ENCODE data around the gene PIP4K2A. TPM values are rescaled to one million over a fixed set of nuclear protein-coding genes. Genes with fewer than 3 reads are reported as not detected.

PIP4K2A gene
- total and polyA plus RNA-seq, 2 experiments from 2014 or later = 39.9 to 40.1 TPM

- H3K4me1 Mint-ChIP-seq = no peaks in the 10 kb centered on the region
- DNase-seq (ENCODE audit: low spot score) (no peak), ATAC-seq (no peak)
- no peaks in the 10 kb centered on the region for H3F3A ChIP-seq (replicated peaks; ENCODE audit: low read depth)
- no peaks in the 10 kb centered on the region for H3K27me3 ChIP-seq (ENCODE audit: insufficient read depth)
- H3K79me2 ChIP-seq (replicated peaks; ENCODE audit: insufficient read depth) = no peaks in the 10 kb centered on the region
- no peak overlapping the region for H2AFZ ChIP-seq
- no peak overlapping the region for H3K27ac ChIP-seq (ENCODE audit: low read depth)
- peaks cover 6% of the 10 kb centered on the region for H3K27me3 Mint-ChIP-seq (ENCODE audit: insufficient read depth, low read depth, poor library complexity)
- TF ChIP-seq CTCF (conservative IDR thresholded peaks at IDR 0.05; ENCODE audit: low read depth in 2 of 2) = no peak
- no peak for TF ChIP-seq NANOG (IDR thresholded peaks at IDR 0.05; ENCODE audit: borderline replicate concordance)
- TF ChIP-seq STAT1 (IDR thresholded peaks at IDR 0.05; ENCODE audit: unreplicated experiment) = no peak
- no peak for TF ChIP-seq REST (IDR thresholded peaks at IDR 0.05; ENCODE audit: unreplicated experiment)
- no peak for TF ChIP-seq EZH2 (IDR thresholded peaks at IDR 0.05; ENCODE audit: low read depth, unreplicated experiment)
- TF ChIP-seq JUNB (IDR thresholded peaks at IDR 0.05; ENCODE audit: unreplicated experiment) = no peak
- no peak for TF ChIP-seq ZNF114 (CRISPR knock-in tag; IDR thresholded peaks at IDR 0.05)
- TF ChIP-seq EZH2phosphoT487 (IDR thresholded peaks at IDR 0.05; ENCODE audit: unreplicated experiment) = no peak
- no peak for TF ChIP-seq POLR2AphosphoS5 (IDR thresholded peaks at IDR 0.05; ENCODE audit: low read depth)
- no peak for TF ChIP-seq ZNF331 (CRISPR knock-in tag; IDR thresholded peaks at IDR 0.05; ENCODE audit: low read depth)
- TF ChIP-seq, protein P1, sequence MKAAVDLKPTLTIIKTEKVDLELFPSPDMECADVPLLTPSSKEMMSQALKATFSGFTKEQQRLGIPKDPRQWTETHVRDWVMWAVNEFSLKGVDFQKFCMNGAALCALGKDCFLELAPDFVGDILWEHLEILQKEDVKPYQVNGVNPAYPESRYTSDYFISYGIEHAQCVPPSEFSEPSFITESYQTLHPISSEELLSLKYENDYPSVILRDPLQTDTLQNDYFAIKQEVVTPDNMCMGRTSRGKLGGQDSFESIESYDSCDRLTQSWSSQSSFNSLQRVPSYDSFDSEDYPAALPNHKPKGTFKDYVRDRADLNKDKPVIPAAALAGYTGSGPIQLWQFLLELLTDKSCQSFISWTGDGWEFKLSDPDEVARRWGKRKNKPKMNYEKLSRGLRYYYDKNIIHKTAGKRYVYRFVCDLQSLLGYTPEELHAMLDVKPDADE (IDR thresholded peaks at IDR 0.05) = no peak
- TF ChIP-seq ZNF462 (CRISPR knock-in tag; IDR thresholded peaks at IDR 0.05) = no peak
- no peak for TF ChIP-seq CREB1 (CRISPR knock-in tag; IDR thresholded peaks at IDR 0.05; ENCODE audit: low read depth)
- H3K36me3 ChIP-seq (ENCODE audit: insufficient read depth) = no peaks in the 10 kb centered on the region
- H3K4me1 ChIP-seq (ENCODE audit: insufficient read depth) = no peaks in the 10 kb centered on the region
- no peaks in the 10 kb centered on the region for H4K20me1 ChIP-seq (replicated peaks; ENCODE audit: insufficient read depth)
- H3K9me2 ChIP-seq (ENCODE audit: insufficient read depth) = no peaks in the 10 kb centered on the region
- H3K4me3 ChIP-seq = no peak overlapping the region
- H3K4me2 ChIP-seq = no peak overlapping the region
- H3K4me3 Mint-ChIP-seq = no peak overlapping the region
- H3K36me3 Mint-ChIP-seq (ENCODE audit: low read depth) = no peaks in the 10 kb centered on the region
- H3K27ac Mint-ChIP-seq = no peak overlapping the region
- no peaks in the 10 kb centered on the region for H3K9me3 Mint-ChIP-seq
These were observed 212.5 kb downstream of the PIP4K2A start for GRCh38 chr10:22501863-22502262.
